Endothelial cell of umbilical vein (primary cell): ENCODE data around the gene SH2D3C. TPM values are rescaled to one million over a fixed set of nuclear protein-coding genes. Genes with fewer than 3 reads are reported as not detected.

Experiments used
- BruUV-seq: library from RNA; stranded (reverse); fragments of 400-500 nt; replicated peaks from 2 replicates; lab custom pipeline; 2021; lab: Mats Ljungman, UMichigan
- CTCF ChIA-PET: fragments of 300-600, 350-600 bp; sonication (Branson Sonifier 250); formaldehyde crosslinking; loops from one replicate; lab custom pipeline; 2021; ENCODE audit warnings: antibody characterized with exemption, inconsistent platforms; lab: Charles Lee
- POLR2A ChIA-PET: fragments of 300-600, 350-600 bp; sonication (Branson Sonifier 250); formaldehyde crosslinking; loops from one replicate; lab custom pipeline; 2021; ENCODE audit warnings: antibody characterized with exemption, inconsistent platforms; lab: Charles Lee
- DNase-seq: peaks from one replicate; pipeline ENCODE4 v3.0.0-alpha.2; 2011; ENCODE audit warnings: low read depth, low spot score
- FAIRE-seq: peaks from 2 replicates; lab custom pipeline; 2011; peaks lifted over from hg19 to GRCh38; lab: Jason Lieb, UNC
- H2AFZ ChIP-seq: 2 replicates; pipeline ENCODE4 v1.6.0; 2012; ENCODE audit warnings: low read depth, low read length, control low read depth, inconsistent platforms
- H3K27ac ChIP-seq: 2 replicates; pipeline ENCODE4 v1.5.1; 2011; ENCODE audit warnings: low read depth, mild to moderate bottlenecking, control low read depth, low read length, moderate library complexity; ENCODE audit not compliant: insufficient read depth
- H3K27me3 ChIP-seq, 2 experiments: 2 replicates each; pipeline versions ENCODE4 v1.6.0 to v1.6.1; 2011; ENCODE audit warnings: low read length in 2 of 2, mixed read lengths in 1 of 2; ENCODE audit not compliant: control insufficient read depth in 2 of 2, insufficient read depth in 2 of 2
- H3K36me3 ChIP-seq, 2 experiments: 2 replicates in 1 of 2; 3 replicates in 1 of 2; pipeline ENCODE4 v1.5.1; 2011; ENCODE audit warnings: low read length in 2 of 2, mild to moderate bottlenecking in 1 of 2, moderate library complexity in 1 of 2; ENCODE audit not compliant: control insufficient read depth in 2 of 2, insufficient read depth in 2 of 2; ENCODE audit errors: extremely low read depth in 1 of 2
- H3K4me1 ChIP-seq: 3 replicates; pipeline ENCODE4 v1.5.1; 2011; ENCODE audit warnings: mild to moderate bottlenecking, low read length; ENCODE audit not compliant: control insufficient read depth, insufficient read depth; ENCODE audit errors: extremely low read depth
- H3K4me2 ChIP-seq: 2 replicates; pipeline ENCODE4 v1.6.1; 2011; ENCODE audit warnings: low read length, control low read depth, mixed read lengths; ENCODE audit not compliant: insufficient read depth
- H3K4me3 ChIP-seq, 3 experiments: fragments of 200-600 bp in 1 of 3; sonication (generic), shearing (Covaris generic) in 1 of 3; replicated peaks in 1 of 3; 2 replicates each; pipeline ENCODE4 v1.5.1; 2011 to 2016; ENCODE audit warnings: control low read depth in 3 of 3, low read length in 3 of 3, mild to moderate bottlenecking in 2 of 3, inconsistent platforms in 1 of 3, low read depth in 1 of 3, moderate library complexity in 1 of 3; ENCODE audit not compliant: insufficient read depth in 1 of 3
- H3K79me2 ChIP-seq: 2 replicates; pipeline ENCODE4 v1.6.0; 2012; ENCODE audit warnings: low read length, inconsistent platforms; ENCODE audit not compliant: control insufficient read depth, insufficient read depth
- H3K9ac ChIP-seq: replicated peaks from 2 replicates; pipeline ENCODE3; 2011; ENCODE audit warnings: low read length, control low read depth; ENCODE audit not compliant: insufficient read depth; ENCODE audit errors: extremely low read depth
- H3K9me1 ChIP-seq: replicated peaks from 3 replicates; pipeline ENCODE4 v1.6.0; 2011; ENCODE audit warnings: mild to moderate bottlenecking, low read length; ENCODE audit not compliant: control insufficient read depth, insufficient read depth; ENCODE audit errors: extremely low read depth
- H3K9me3 ChIP-seq: replicated peaks from 2 replicates; pipeline ENCODE4 v1.5.1; 2012; ENCODE audit warnings: low read length, inconsistent platforms; ENCODE audit not compliant: control insufficient read depth, insufficient read depth
- H4K20me1 ChIP-seq: replicated peaks from 2 replicates; pipeline ENCODE3; 2011; ENCODE audit warnings: mild to moderate bottlenecking, low read length; ENCODE audit not compliant: control insufficient read depth, insufficient read depth; ENCODE audit errors: extremely low read depth
- EZH2 ChIP-seq: IDR thresholded peaks from 2 replicates; pipeline ENCODE4 v1.6.1; 2012; ENCODE audit warnings: borderline replicate concordance, low read depth, mild to moderate bottlenecking, moderate library complexity, low read length, inconsistent platforms; ENCODE audit not compliant: severe bottlenecking
- FOS ChIP-seq: IDR thresholded peaks from 2 replicates; pipeline ENCODE4 v1.6.1; 2011; ENCODE audit warnings: mild to moderate bottlenecking, low read length, moderate library complexity, borderline replicate concordance; ENCODE audit not compliant: insufficient read depth
- GATA2 ChIP-seq: IDR thresholded peaks from 2 replicates; pipeline ENCODE4 v1.7.0; 2011; ENCODE audit warnings: low read depth, mild to moderate bottlenecking, moderate library complexity, mixed read lengths, low read length; ENCODE audit not compliant: insufficient read length, insufficient read depth
- JUN ChIP-seq: IDR thresholded peaks from 2 replicates; pipeline ENCODE4 v1.6.1; 2011; ENCODE audit warnings: borderline replicate concordance, low read depth; ENCODE audit not compliant: insufficient read length, insufficient read depth
- MYC ChIP-seq: IDR thresholded peaks from one replicate; pipeline ENCODE4 v1.6.1; 2011; ENCODE audit warnings: mild to moderate bottlenecking, low read depth, low read length
- POLR2A ChIP-seq: IDR thresholded peaks from 2 replicates; pipeline ENCODE4 v1.6.1; 2012; ENCODE audit warnings: low read depth, mild to moderate bottlenecking, control low read depth, low read length
- POLR2AphosphoS5 ChIP-seq: IDR thresholded peaks from 2 replicates; pipeline ENCODE4 v1.6.1; 2012; ENCODE audit warnings: low read depth, mild to moderate bottlenecking, control low read depth, low read length, moderate library complexity; ENCODE audit not compliant: insufficient read depth
- dilution Hi-C: fragments of 300-500 bp; cut with MboI; formaldehyde crosslinking; loops from one replicate; pipeline ENCODE4 v1.15.0; 2019; ENCODE audit warnings: low sequenced_read_pairs; ENCODE audit not compliant: extremely low pct_ligation_motif_present
- intact Hi-C: fragments of 100-400 bp; cut with micrococcal nuclease; formaldehyde crosslinking; loops from one replicate; pipeline ENCODE4 v1.10.0; 2022
- polyA plus RNA-seq, 4 experiments: library from polyadenylated mRNA; depleted of rRNA in 3 of 4; stranded (reverse) in 3 of 4; unstranded in 1 of 4; fragments of >200 nt; gene quantifications; 2 replicates each; pipeline versions ENCODE4 v1.2.1 to v1.2.3, GENCODE V29; 2011 to 2012; ENCODE audit warnings: missing spikeins in 1 of 4
- total RNA-seq: library from RNA; stranded (reverse); gene quantifications from 2 replicates; pipeline ENCODE4 v1.2.3, GENCODE V29; 2021
- TF ChIP-seq, protein P1 (sequence below), 2 donors: IDR thresholded peaks; 1 replicate in 1 of 2; 2 replicates in 1 of 2; pipeline ENCODE4 v1.5.1; 2011; ENCODE audit warnings: low read length in 2 of 2, mild to moderate bottlenecking in 2 of 2, moderate library complexity in 2 of 2, control low read depth in 1 of 2, inconsistent platforms in 1 of 2, low read depth in 1 of 2; ENCODE audit not compliant: insufficient read depth in 1 of 2; ENCODE audit errors: extremely low read depth in 1 of 2
- TF ChIP-seq, protein P2 (sequence below): IDR thresholded peaks from 2 replicates; pipeline ENCODE4 v1.6.1; 2011; ENCODE audit not compliant: insufficient read depth, insufficient read length

Gene SH2D3C
- total and polyA plus RNA-seq, 2 donors (not counting 3 experiments of a cell fraction or from before 2014, with no cell fraction given), result 95.0 to 173 TPM

DNA sequence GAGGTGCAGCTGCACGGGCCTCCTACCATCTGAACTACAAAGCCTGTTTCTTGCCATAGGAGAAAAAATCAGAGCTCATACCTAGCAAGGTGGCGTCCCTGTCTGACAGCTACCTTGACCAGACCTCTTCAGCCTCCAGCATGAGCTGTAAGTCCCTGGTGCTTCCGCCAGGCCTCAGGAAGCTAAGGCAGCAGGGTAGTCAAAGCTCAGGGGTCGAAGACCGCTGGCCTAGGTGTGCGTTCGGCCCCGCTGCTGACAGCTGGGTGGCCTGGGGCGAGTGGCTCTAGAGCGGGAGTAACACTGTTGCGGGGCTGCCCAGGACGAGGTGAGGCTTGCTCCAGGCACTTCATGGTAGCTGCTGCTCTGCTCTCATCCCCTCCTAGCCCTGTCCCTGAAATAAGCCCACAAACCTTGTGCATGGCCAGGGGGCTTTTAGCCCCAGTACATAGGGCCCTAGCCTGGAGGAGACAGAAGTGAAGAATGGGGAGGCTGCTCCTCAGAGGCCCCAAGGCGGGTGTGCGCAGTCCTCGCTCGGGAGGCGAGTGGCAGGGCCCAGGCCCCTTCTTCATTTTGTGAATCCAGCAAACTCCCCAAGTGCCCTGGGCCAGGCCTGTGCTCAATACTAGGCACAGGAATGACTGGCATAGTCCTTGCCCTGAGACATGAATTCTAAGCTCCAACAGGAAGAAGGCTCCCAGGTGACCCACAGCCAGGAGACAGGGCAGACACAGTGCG, 48.8 kb downstream of the SH2D3C start:
- intact Hi-C loops, result no loop called here
- Histone ChIP-seq H3K9me3 (no peaks in the 10 kb centered on the region), H3K36me3 (peaks cover 0 to 12% of the 10 kb centered on the region in 2 experiments), H3K4me3 (no peak overlapping the region), H3K27me3 (no peaks in the 10 kb centered on the region), H3K27ac (no peak overlapping the region), H3K9me1 (no peaks in the 10 kb centered on the region), H3K4me2 (no peak overlapping the region), H3K79me2 (peaks cover 2% of the 10 kb centered on the region), H4K20me1 (no peaks in the 10 kb centered on the region), H2AFZ (no peak overlapping the region), H3K9ac (no peak overlapping the region), H3K4me1 (peaks cover 6% of the 10 kb centered on the region)
- no TSS peak for BruUV-seq
- FAIRE-seq, result no peak
- CTCF ChIA-PET, result interaction anchor here (1.4 to 1.9 kb wide), 2 partner anchors 14 to 139 kb away, joined by 3 to 6 read pairs; partner anchors contain the start of genes PTRH1 and TTC16
- dilution Hi-C loops, result no loop called here
- no peak for DNase-seq
- POLR2A ChIA-PET, result no interaction called here
- TF ChIP-seq FOS (no peak), GATA2 (no peak), EZH2 (no peak), JUN (no peak), MYC (no peak), POLR2AphosphoS5 (no peak), POLR2A (no peak)
- TF ChIP-seq, protein P1, sequence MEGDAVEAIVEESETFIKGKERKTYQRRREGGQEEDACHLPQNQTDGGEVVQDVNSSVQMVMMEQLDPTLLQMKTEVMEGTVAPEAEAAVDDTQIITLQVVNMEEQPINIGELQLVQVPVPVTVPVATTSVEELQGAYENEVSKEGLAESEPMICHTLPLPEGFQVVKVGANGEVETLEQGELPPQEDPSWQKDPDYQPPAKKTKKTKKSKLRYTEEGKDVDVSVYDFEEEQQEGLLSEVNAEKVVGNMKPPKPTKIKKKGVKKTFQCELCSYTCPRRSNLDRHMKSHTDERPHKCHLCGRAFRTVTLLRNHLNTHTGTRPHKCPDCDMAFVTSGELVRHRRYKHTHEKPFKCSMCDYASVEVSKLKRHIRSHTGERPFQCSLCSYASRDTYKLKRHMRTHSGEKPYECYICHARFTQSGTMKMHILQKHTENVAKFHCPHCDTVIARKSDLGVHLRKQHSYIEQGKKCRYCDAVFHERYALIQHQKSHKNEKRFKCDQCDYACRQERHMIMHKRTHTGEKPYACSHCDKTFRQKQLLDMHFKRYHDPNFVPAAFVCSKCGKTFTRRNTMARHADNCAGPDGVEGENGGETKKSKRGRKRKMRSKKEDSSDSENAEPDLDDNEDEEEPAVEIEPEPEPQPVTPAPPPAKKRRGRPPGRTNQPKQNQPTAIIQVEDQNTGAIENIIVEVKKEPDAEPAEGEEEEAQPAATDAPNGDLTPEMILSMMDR (IDR thresholded peaks at IDR 0.05; ENCODE audit: extremely low read depth in 1 of 2, insufficient read depth in 1 of 2, low read depth in 1 of 2, low read length in 2 of 2), result no peak
- TF ChIP-seq, protein P2, sequence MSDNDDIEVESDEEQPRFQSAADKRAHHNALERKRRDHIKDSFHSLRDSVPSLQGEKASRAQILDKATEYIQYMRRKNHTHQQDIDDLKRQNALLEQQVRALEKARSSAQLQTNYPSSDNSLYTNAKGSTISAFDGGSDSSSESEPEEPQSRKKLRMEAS, result no peak
